Inflammatory macrophage treated with lipopolysaccharide for 4 hours (primary cell): ENCODE measurements around the gene KLRC1.
"Not testable (repeated sequence)": the region's sequence is repeated elsewhere in the genome, so short reads cannot be mapped to it uniquely, and the experiment has no call there.

Experiments
- DNase-seq: peaks from one replicate; pipeline ENCODE4 v3.0.0-alpha.2; 2020

The KLRC1 gene

GRCh38 chr12:10453156-10453555 lies at the start of gene KLRC1:
Gene KLRC1 (minus strand): TSS chr12:10453377. CDS start chr12:10451156, 2,221 bp downstream.
- no peak for DNase-seq

- DNase-seq = no peak
Observed at GRCh38 chr12:10501030-10501429, 47.9 kb upstream of the KLRC1 start.

GRCh38 chr12:10498042-10498441 lies 44.9 kb upstream of the KLRC1 start:
- DNase-seq = no peak

- no peak for DNase-seq
Observed at GRCh38 chr12:10497602-10498001, 44.4 kb upstream of the KLRC1 start.

- no peak for DNase-seq
Observed at GRCh38 chr12:10491766-10492165, 38.6 kb upstream of the KLRC1 start.

- not testable (repeated sequence) for DNase-seq
Observed at GRCh38 chr12:10487328-10487727, 34.2 kb upstream of the KLRC1 start.

GRCh38 chr12:10481901-10482300 lies 28.7 kb upstream of the KLRC1 start:
- DNase-seq = not testable (repeated sequence)

- DNase-seq = not testable (repeated sequence)
Observed at GRCh38 chr12:10472808-10473207, 19.6 kb upstream of the KLRC1 start.

GRCh38 chr12:10469701-10470100 lies 16.5 kb upstream of the KLRC1 start:
- DNase-seq = no peak

- DNase-seq = no peak
Observed at GRCh38 chr12:10466311-10466710, 13.1 kb upstream of the KLRC1 start.

GRCh38 chr12:10457760-10458159 lies 4.6 kb upstream of the KLRC1 start:
- no peak for DNase-seq

GRCh38 chr12:10456856-10457255 lies 3.7 kb upstream of the KLRC1 start:
- no peak for DNase-seq

GRCh38 chr12:10455766-10456165 lies 2.6 kb upstream of the KLRC1 start:
- no peak for DNase-seq

- no peak for DNase-seq
Observed at GRCh38 chr12:10454531-10454930, 1.4 kb upstream of the KLRC1 start.

- no peak for DNase-seq
Observed at GRCh38 chr12:10448236-10448635, 4.9 kb downstream of the KLRC1 start.

GRCh38 chr12:10446052-10446451 lies 7.1 kb downstream of the KLRC1 start:
- DNase-seq = not testable (repeated sequence)

GRCh38 chr12:10441144-10441543 lies 12.0 kb downstream of the KLRC1 start:
- not testable (repeated sequence) for DNase-seq

GRCh38 chr12:10439608-10440274 lies 13.4 kb downstream of the KLRC1 start:
- DNase-seq = not testable (repeated sequence)

GRCh38 chr12:10437601-10438000 lies 15.6 kb downstream of the KLRC1 start:
- not testable (repeated sequence) for DNase-seq

- not testable (repeated sequence) for DNase-seq
Observed at GRCh38 chr12:10435816-10436215, 17.4 kb downstream of the KLRC1 start, which contains the start of gene KLRC2. Gene KLRC2 (minus strand): TSS chr12:10436010. CDS start chr12:10435986, 24 bp downstream.

- not testable (repeated sequence) for DNase-seq
Observed at GRCh38 chr12:10430623-10431022, 22.6 kb downstream of the KLRC1 start.

- not testable (repeated sequence) for DNase-seq
Observed at GRCh38 chr12:10425938-10426337, 27.2 kb downstream of the KLRC1 start.

- not testable (repeated sequence) for DNase-seq
Observed at GRCh38 chr12:10424260-10424899, 28.8 kb downstream of the KLRC1 start.

GRCh38 chr12:10422159-10422558 lies 31.0 kb downstream of the KLRC1 start:
- DNase-seq = not testable (repeated sequence)
